ENCODE results near the gene CACNA1G.
A peak's percentile ranks its signal among the peaks of the same experiment; 100 is the strongest.

CACNA1G gene

DNA sequence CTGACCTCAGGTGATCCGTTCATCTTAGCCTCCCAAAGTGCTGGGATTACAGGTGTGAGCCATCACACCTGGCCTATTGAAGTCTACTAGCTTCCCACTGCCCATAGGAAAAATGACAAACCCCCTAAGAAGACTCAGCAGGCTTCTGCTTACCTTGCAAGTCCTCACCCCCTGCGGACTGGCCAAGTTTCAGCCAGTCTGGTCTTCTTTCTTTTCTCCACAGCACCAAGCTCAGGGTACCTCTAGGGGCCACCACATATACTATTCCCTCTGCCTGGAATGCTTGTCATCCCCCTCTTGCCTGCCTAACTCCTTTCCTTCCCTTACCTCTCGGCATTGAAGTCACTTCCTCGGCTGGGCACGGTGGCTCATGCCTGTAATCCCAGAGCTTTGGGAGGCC lies 105.3 kb downstream of the CACNA1G start:
- peaks cover 0 to 4% of the 10 kb centered on the region in 2 experiments for H3K36me3 ChIP-seq (ENCODE audit: control insufficient read depth in 1 of 2, insufficient read depth in 2 of 2, low read depth in 1 of 2, low read length in 2 of 2)
- no peak overlapping the region for H3K18ac ChIP-seq (ENCODE audit: low read depth in 1 of 2, low read length in 2 of 2)
- no peak overlapping the region for H2BK120ac ChIP-seq (ENCODE audit: low read depth, low read length)
- H3K4me3 ChIP-seq (ENCODE audit: insufficient read depth in 1 of 2, low read depth in 1 of 2, low read length in 2 of 2): no peak overlapping the region
- H2BK15ac ChIP-seq (ENCODE audit: low read depth, poor library complexity, severe bottlenecking): no peak overlapping the region
- no peak overlapping the region for H3K4me2 ChIP-seq (ENCODE audit: low read length, poor library complexity, severe bottlenecking)
- no peaks in the 10 kb centered on the region for H3K79me1 ChIP-seq (replicated peaks; ENCODE audit: low read length, poor library complexity, severe bottlenecking)
- no peaks in the 10 kb centered on the region for H3K9me3 ChIP-seq (ENCODE audit: control insufficient read depth, low read length)
- H2BK12ac ChIP-seq (ENCODE audit: low read length in 2 of 2): no peak overlapping the region
- H3K4me1 ChIP-seq (ENCODE audit: control insufficient read depth, insufficient read depth, low read depth, low read length): peaks cover 40% of the 10 kb centered on the region
- H2AK5ac ChIP-seq (ENCODE audit: low read length, severe bottlenecking): no peak overlapping the region
- no peak overlapping the region for H4K8ac ChIP-seq (ENCODE audit: low read length)
- no peak overlapping the region for H3K27ac ChIP-seq (ENCODE audit: low read length, poor library complexity, severe bottlenecking)
- no peak overlapping the region for H3K23ac ChIP-seq (ENCODE audit: low read length in 2 of 2)
- no peak overlapping the region for H2BK5ac ChIP-seq (ENCODE audit: low read depth, low read length, poor library complexity, severe bottlenecking)
- no peak overlapping the region for H3K14ac ChIP-seq (ENCODE audit: low read length in 2 of 2)
- H3K4ac ChIP-seq (ENCODE audit: low read depth in 1 of 2, low read length in 2 of 2): no peak overlapping the region
- H4K91ac ChIP-seq (ENCODE audit: low read length): no peak overlapping the region
- H3K9ac ChIP-seq (ENCODE audit: low read length): no peak overlapping the region
- no peak for DNase-seq
- no peaks in the 10 kb centered on the region for H3K27me3 ChIP-seq (ENCODE audit: control insufficient read depth in 1 of 2, insufficient read depth in 1 of 2, low read length in 2 of 2)
- H2AFZ ChIP-seq (ENCODE audit: low read depth, low read length): no peak overlapping the region
- WGBS: 77% methylated on average over 5 of the region's 5 CpGs

DNA sequence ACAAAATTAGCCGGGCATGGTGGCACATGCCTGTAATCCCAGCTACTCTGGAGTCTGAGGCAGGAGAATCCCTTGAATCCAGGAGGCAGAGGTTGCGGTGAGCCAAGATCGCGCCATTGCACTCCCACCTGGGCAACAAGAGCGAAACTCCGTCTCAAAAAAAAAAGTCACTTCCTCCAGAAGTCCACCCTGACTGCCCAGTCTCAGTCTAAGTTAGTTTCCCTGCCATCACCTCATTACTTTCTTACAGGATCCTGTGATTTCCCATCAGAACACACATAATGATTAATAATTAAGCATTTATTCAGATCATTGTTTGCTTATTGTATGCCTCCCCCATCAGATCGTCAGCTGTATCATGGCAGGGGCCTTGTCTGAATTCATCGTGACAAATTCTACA lies 105.8 kb downstream of the CACNA1G start:
- Histone ChIP-seq H3K36me3 (ENCODE audit: control insufficient read depth in 1 of 2, insufficient read depth in 2 of 2, low read depth in 1 of 2, low read length in 2 of 2) (peaks cover 0 to 4% of the 10 kb centered on the region in 2 experiments), H3K23ac (ENCODE audit: low read length in 2 of 2) (no peak overlapping the region), H3K9ac (ENCODE audit: low read length) (no peak overlapping the region), H2BK5ac (ENCODE audit: low read depth, low read length, poor library complexity, severe bottlenecking) (no peak overlapping the region), H3K14ac (ENCODE audit: low read length in 2 of 2) (no peak overlapping the region), H3K9me3 (ENCODE audit: control insufficient read depth, low read length) (no peaks in the 10 kb centered on the region), H3K27me3 (ENCODE audit: control insufficient read depth in 1 of 2, insufficient read depth in 1 of 2, low read length in 2 of 2) (no peaks in the 10 kb centered on the region), H3K18ac (ENCODE audit: low read depth in 1 of 2, low read length in 2 of 2) (no peak overlapping the region), H3K4me3 (ENCODE audit: insufficient read depth in 1 of 2, low read depth in 1 of 2, low read length in 2 of 2) (no peak overlapping the region), H2BK12ac (ENCODE audit: low read length in 2 of 2) (no peak overlapping the region), H4K8ac (ENCODE audit: low read length) (no peak overlapping the region), H4K91ac (ENCODE audit: low read length) (no peak overlapping the region), H2AK5ac (ENCODE audit: low read length, severe bottlenecking) (no peak overlapping the region), H3K4ac (ENCODE audit: low read depth in 1 of 2, low read length in 2 of 2) (no peak overlapping the region), H3K27ac (ENCODE audit: low read length, poor library complexity, severe bottlenecking) (no peak overlapping the region), H2BK15ac (ENCODE audit: low read depth, poor library complexity, severe bottlenecking) (no peak overlapping the region), H3K4me1 (ENCODE audit: control insufficient read depth, insufficient read depth, low read depth, low read length) (peaks cover 35% of the 10 kb centered on the region), H3K4me2 (ENCODE audit: low read length, poor library complexity, severe bottlenecking) (no peak overlapping the region), H2BK120ac (ENCODE audit: low read depth, low read length) (no peak overlapping the region), H2AFZ (ENCODE audit: low read depth, low read length) (no peak overlapping the region), H3K79me1 (replicated peaks; ENCODE audit: low read length, poor library complexity, severe bottlenecking) (no peaks in the 10 kb centered on the region)
- DNase-seq: no peak
- 98% methylated on average over 8 of the region's 8 CpGs for WGBS

- Histone ChIP-seq H3K14ac (ENCODE audit: low read length in 2 of 2) (no peak overlapping the region), H3K27ac (ENCODE audit: low read length, poor library complexity, severe bottlenecking) (no peak overlapping the region), H3K4me2 (ENCODE audit: low read length, poor library complexity, severe bottlenecking) (no peak overlapping the region), H3K23ac (ENCODE audit: low read length in 2 of 2) (no peak overlapping the region), H3K36me3 (ENCODE audit: control insufficient read depth in 1 of 2, insufficient read depth in 2 of 2, low read depth in 1 of 2, low read length in 2 of 2) (peaks cover 0 to 4% of the 10 kb centered on the region in 2 experiments), H2BK5ac (ENCODE audit: low read depth, low read length, poor library complexity, severe bottlenecking) (no peak overlapping the region), H3K9me3 (ENCODE audit: control insufficient read depth, low read length) (no peaks in the 10 kb centered on the region), H2BK12ac (ENCODE audit: low read length in 2 of 2) (peak overlapping the region; percentile 29 to 68), H3K27me3 (ENCODE audit: control insufficient read depth in 1 of 2, insufficient read depth in 1 of 2, low read length in 2 of 2) (no peaks in the 10 kb centered on the region), H3K9ac (ENCODE audit: low read length) (no peak overlapping the region), H3K4me3 (ENCODE audit: insufficient read depth in 1 of 2, low read depth in 1 of 2, low read length in 2 of 2) (no peak overlapping the region), H2BK120ac (ENCODE audit: low read depth, low read length) (no peak overlapping the region), H2AK5ac (ENCODE audit: low read length, severe bottlenecking) (peak overlapping the region; percentile 85), H3K4me1 (ENCODE audit: control insufficient read depth, insufficient read depth, low read depth, low read length) (peaks cover 27% of the 10 kb centered on the region), H2AFZ (ENCODE audit: low read depth, low read length) (no peak overlapping the region), H4K91ac (ENCODE audit: low read length) (peak overlapping the region; percentile 90), H3K79me1 (replicated peaks; ENCODE audit: low read length, poor library complexity, severe bottlenecking) (no peaks in the 10 kb centered on the region), H3K4ac (ENCODE audit: low read depth in 1 of 2, low read length in 2 of 2) (peak overlapping the region; percentile 2 to 82), H4K8ac (ENCODE audit: low read length) (peak overlapping the region; percentile 90), H2BK15ac (ENCODE audit: low read depth, poor library complexity, severe bottlenecking) (no peak overlapping the region), H3K18ac (ENCODE audit: low read depth in 1 of 2, low read length in 2 of 2) (peak overlapping the region; percentile 40 to 73)
- 99% methylated on average over 14 of the region's 14 CpGs for WGBS
- DNase-seq: no peak
Measured at GRCh38 chr17:50667259-50668024, 106.9 kb downstream of the CACNA1G start.

GRCh38 chr17:50668025-50668837 lies 107.7 kb downstream of the CACNA1G start:
- no peaks in the 10 kb centered on the region for H3K9me3 ChIP-seq (ENCODE audit: control insufficient read depth, low read length)
- H3K36me3 ChIP-seq (ENCODE audit: control insufficient read depth in 1 of 2, insufficient read depth in 2 of 2, low read depth in 1 of 2, low read length in 2 of 2): peaks cover 0 to 4% of the 10 kb centered on the region in 2 experiments
- H3K4me2 ChIP-seq (ENCODE audit: low read length, poor library complexity, severe bottlenecking): no peak overlapping the region
- H2BK12ac ChIP-seq (ENCODE audit: low read length in 2 of 2): peak overlapping the region; percentile 97 to 98
- peaks cover 27% of the 10 kb centered on the region for H3K4me1 ChIP-seq (ENCODE audit: control insufficient read depth, insufficient read depth, low read depth, low read length)
- no peaks in the 10 kb centered on the region for H3K79me1 ChIP-seq (replicated peaks; ENCODE audit: low read length, poor library complexity, severe bottlenecking)
- H3K9ac ChIP-seq (ENCODE audit: low read length): peak overlapping the region; percentile 48
- H4K91ac ChIP-seq (ENCODE audit: low read length): peak overlapping the region; percentile 74
- peak overlapping the region; percentile 94 for H4K8ac ChIP-seq (ENCODE audit: low read length)
- H2AFZ ChIP-seq (ENCODE audit: low read depth, low read length): peak overlapping the region; percentile 72
- H3K27me3 ChIP-seq (ENCODE audit: control insufficient read depth in 1 of 2, insufficient read depth in 1 of 2, low read length in 2 of 2): no peaks in the 10 kb centered on the region
- no peak overlapping the region for H2BK5ac ChIP-seq (ENCODE audit: low read depth, low read length, poor library complexity, severe bottlenecking)
- no peak overlapping the region for H3K23ac ChIP-seq (ENCODE audit: low read length in 2 of 2)
- DNase-seq: no peak
- H2AK5ac ChIP-seq (ENCODE audit: low read length, severe bottlenecking): peak overlapping the region; percentile 90
- H3K18ac ChIP-seq (ENCODE audit: low read depth in 1 of 2, low read length in 2 of 2): peak overlapping the region; percentile 40 to 91
- peak overlapping the region; percentile 82 for H2BK15ac ChIP-seq (ENCODE audit: low read depth, poor library complexity, severe bottlenecking)
- H3K14ac ChIP-seq (ENCODE audit: low read length in 2 of 2): peak overlapping the region in 1 of 2 experiments; percentile 95
- H3K4me3 ChIP-seq (ENCODE audit: insufficient read depth in 1 of 2, low read depth in 1 of 2, low read length in 2 of 2): no peak overlapping the region
- H3K27ac ChIP-seq (ENCODE audit: low read length, poor library complexity, severe bottlenecking): no peak overlapping the region
- H2BK120ac ChIP-seq (ENCODE audit: low read depth, low read length): peak overlapping the region; percentile 56
- peak overlapping the region; percentile 64 to 82 for H3K4ac ChIP-seq (ENCODE audit: low read depth in 1 of 2, low read length in 2 of 2)
- WGBS: 38% methylated on average over 8 of the region's 8 CpGs
